NCI-H2196 treated with DMSO at 0.1 percent for 48 hours (cell line): ENCODE data around the gene FKBP5.
"Not testable (repeated sequence)": the region's sequence is repeated elsewhere in the genome, so short reads cannot be mapped to it uniquely, and the experiment has no call there.

Source experiments
- DNase-seq: peaks from one replicate; lab custom pipeline; 2025; ENCODE audit not compliant: unreplicated experiment; lab: John Stamatoyannopoulos, UW

FKBP5 gene

DNA sequence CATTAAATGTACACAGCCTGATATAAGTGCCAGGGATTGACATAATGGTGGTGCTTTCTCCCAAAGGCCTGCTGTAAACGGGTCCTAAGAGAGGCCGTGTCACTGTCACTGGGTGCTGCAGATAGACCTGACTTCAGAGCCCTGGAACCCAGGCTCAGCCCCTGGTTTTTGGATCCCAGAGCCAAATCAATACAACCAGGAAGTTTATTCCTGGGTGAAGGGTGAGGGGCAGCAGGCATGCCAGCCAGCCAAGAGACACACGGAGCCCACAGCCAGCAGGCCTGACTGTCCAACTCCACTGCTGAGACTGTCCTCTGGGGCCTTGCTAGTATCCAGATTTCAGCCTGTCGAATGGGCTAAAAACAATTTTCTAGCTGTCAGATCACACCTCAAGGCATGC is 35.3 kb upstream of the FKBP5 start:
- DNase-seq = no peak

DNA sequence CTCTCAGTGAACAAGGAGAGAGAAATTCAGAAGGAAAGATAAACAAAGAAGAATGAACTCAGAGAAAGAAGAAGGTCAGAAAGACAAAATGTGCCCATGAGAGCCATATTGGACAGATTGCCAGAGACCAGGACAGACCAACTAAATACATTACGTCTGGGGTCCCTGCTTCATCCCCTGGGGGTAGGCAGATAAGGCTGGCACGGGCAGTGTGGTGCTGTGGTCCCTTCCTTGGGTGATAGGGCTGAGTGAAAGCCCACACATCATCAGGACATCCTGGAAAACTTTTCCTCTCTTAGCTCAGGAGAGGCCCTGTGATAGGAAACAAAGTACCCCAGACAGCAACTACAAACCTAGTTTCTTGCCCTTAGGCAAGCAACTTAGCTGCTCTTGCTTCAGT is 34.9 kb upstream of the FKBP5 start:
- DNase-seq = no peak

DNA sequence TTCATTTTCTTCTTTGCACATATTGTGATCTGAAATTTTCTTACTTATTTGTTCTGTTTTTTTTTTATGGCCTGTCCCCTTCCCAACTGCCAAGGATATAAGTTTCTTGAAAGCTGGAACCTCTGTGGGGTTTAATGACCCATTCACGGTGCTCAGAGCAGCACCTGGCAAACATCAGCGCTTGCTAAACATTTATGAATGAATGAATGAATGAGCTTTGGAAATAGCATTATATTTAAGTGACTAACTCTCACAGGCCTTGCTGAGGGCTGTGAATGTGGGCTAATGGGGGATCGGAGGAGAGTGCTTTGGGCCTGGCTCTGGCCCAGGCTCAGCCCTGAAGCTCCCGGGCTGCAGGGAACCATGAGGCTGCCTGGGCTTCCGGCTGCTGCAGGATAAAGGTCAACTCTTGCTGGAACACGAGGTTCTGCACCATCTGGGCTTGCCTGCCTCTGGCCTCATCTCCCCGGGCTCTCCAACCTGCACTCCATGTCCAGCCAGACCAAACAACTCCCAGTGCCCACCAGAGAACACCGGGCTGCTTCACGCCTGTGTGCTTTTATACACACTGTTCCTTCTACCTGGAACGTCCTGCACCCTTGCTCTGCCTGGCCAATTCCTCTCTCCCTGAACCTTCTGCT is 33.5 kb upstream of the FKBP5 start:
- DNase-seq = no peak

DNA sequence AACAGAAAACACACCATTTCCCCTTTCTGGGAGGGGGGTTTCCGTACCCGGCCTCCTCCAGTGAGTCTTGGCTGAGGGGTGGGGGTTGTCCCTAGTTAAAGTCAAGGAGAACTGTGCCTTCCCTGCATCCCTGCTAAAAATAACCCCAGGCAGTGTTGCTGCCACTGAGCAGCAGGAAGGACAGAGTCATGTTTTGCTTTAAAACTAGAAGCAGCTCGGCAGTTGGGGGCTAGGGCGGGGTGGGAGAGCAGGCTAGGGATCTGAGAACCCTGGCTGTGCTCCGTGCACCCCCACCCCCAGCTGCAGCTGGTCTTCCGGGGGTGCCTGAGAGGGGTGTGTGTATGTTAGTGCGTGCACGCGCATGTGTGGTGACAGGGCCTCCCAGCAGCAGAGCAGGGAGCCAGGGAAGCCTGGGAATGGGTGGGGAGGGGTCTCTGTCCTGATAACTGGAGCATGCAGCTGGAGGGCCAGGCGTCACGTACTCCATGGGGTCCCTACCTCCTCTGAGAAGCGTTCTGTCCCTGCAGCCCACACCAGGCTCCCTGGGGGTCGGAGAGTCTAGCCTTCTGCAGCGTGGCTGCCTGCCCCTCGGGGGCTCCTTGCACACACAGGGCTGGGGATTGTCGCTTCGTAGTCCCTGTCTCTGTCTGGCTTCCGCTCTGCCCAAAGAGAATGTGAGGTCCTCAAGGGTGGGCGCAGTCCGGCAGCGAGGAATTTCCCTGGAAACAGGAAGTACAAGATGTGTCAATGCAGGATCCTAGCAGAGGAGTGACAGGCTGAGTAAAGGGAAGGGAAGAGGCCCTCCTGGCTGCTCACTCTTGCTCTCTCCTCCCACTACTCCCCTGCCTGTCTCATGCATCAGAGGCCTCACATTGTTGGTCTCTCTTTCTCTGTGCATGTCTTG is 31.4 kb upstream of the FKBP5 start:
- no peak for DNase-seq

DNA sequence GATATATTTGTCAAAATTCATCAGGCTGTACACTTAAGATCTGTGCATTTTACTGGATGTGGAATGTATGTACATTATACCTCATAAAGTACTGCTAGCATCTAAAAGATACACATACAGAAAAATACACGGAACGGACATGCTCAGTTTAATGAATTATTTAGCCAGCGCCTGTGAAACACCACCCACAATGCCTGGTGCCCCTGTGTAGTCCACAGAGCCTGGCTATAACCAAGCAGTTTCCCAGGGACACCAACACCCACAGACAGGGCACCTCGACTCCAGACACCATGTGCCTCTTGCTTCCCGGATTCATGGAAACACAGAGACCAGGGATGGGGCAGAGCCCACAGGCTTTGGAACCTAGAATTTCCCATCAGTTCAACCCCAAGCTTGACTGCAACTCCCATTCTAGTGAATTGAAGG is 30.7 kb upstream of the FKBP5 start:
- DNase-seq = no peak

DNA sequence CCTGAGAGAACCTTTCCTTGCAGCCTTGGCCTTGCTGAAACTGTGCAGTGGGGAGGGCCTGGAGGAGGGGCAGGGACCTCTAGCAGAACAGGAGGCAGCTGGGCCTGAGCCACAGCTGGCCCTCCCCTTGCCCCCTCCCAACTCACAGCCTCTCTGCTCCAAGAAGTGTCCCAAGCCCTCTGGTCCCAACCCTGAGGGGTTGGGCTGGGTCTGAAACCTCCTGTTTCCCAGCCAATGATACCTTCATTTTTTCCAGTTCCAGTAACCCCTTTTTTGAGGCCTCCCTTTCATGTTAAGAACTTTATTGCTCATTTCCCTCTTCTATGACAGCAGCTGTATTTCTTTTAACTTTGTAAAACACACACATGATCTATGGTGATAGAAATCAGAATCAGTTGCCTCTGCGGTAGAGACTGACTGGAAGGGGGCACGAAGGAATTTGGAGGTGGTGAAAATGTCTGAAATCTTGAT is 30.2 kb upstream of the FKBP5 start:
- no peak for DNase-seq

DNA sequence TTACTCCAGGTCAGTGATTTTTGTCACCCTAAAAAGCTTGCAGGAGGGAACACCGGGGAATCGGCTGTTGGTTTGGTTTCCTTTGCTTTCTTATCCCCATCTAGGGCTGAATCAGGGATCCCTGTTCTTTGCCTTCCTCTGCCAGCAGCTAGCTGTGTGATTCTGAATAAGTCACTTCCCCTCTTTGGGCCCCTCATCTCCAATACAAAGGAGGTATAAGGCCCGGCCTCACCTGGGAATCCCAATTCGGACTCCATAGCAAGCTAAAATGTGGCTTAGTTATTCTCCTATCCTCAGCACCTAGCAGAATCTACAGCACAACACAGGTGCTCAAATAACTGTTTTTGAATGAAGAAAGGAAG is 29.6 kb upstream of the FKBP5 start:
- no peak for DNase-seq

DNA sequence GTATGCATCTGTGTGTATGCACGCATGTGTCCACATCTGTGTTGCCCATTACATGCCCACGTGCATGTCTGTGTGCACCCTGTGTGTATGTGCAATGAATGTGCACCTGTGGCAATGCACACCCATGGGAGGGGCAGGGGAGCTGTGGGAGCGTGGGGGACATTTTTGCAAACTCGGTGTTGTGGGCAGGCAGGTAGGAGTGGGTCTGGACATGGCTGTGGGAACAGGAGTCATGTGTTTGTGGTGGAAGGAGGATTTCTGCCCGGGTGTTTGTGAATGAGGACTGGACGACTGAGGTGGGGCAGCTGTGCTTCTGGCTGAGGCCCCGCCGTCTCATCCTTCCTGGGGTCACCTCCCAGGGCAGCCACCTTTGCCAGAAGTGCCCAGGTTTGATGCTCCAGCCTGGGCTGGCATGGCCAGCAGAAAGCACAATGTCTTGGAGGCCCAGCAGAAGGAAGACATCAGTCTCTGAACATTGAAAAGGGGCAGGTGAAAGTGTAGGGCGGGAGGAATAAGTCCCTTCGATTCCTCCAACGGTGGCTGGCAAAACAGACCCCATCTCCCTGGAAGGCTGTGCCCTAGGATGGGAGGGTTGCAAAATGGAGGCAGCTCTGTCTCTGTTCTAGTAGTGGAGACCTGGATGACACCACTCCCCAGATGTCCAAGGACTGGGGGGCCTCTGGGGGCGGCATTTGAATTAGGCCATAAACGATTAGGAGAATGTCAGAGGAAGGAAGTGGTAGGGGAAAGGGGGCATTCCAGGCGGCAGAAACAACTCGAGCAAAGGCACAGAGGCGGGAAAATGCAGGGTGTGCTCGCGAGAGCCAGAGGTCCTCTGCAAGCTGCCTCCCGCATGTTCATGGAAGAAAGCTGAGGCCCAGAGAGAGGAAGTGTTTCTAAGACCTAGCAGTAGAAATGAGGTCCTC is 29.0 kb upstream of the FKBP5 start:
- DNase-seq = no peak

DNA sequence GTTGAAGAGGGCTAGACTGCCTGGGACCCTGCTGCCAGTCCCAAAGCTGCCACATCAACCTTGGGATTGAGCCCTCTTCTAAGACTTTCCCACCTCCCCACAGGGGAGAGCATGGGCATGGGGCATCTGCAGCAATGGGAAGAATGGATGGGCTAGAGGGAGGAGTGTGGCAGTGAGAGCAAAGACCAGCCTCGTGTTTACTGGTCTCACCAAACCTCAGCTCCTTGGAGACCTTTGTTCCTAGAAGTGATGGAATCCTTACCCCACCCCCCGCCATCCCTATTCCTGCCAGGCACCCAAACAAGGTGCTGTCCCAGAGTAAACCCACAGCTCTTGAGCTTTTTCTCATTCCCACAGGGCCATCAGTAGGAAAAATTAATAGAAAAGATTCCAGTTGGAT is 28.1 kb upstream of the FKBP5 start:
- no peak for DNase-seq

DNA sequence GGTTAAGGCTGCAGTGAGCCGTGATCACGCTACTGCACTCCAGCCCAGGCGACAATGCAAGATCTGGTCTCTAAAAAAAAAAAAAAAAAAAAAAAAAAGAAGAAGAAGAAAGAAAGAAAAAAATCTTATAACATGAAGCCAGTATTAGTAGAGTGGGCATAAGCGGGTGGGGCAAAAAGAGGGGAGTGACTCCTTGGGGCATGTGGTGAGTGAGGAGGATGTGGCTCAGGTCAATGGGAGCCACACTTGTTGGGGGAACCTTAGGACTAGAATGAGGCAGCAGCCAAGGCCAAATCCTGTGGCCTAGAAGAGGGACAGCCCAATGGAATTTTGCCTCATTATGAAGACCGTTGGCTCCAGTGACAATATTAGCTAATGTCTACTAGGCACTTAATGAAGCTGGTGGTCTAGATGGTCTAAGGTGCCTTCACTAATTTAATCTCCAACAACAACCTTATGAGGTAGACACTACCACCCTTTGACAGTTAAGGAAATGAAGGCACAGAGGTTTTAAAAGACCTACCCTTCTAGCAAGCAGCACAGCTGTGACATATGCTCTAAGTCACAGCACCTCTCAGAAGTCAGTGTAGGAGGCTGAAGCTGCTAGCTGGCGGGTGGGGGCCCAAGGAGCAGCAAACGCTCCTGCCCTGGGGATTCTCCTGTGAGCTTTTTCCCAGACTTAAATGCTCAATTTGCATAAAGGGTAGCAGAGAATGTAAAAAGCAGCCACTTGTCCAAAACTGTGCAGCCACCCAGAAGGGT is 24.5 kb upstream of the FKBP5 start:
- DNase-seq = no peak

DNA sequence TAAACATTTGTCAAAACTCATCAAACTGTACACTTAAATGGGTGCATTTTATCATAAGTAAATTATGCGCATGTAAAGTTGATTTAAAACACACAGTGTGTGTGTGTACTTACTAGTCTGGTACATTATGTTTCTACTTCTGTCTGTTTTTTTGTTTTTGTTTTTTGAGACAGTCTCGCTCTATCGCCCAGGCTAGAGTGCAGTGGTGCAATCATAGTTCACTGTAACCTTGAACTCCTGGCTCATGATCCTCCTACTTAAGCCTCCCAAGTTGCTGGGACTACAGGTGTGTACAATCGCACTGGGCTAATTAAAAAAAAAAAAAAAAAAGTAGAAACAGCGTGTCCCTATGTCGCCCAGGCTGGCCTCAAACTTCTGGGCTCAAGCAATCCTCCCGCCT is 23.0 kb upstream of the FKBP5 start:
- DNase-seq = no peak

DNA sequence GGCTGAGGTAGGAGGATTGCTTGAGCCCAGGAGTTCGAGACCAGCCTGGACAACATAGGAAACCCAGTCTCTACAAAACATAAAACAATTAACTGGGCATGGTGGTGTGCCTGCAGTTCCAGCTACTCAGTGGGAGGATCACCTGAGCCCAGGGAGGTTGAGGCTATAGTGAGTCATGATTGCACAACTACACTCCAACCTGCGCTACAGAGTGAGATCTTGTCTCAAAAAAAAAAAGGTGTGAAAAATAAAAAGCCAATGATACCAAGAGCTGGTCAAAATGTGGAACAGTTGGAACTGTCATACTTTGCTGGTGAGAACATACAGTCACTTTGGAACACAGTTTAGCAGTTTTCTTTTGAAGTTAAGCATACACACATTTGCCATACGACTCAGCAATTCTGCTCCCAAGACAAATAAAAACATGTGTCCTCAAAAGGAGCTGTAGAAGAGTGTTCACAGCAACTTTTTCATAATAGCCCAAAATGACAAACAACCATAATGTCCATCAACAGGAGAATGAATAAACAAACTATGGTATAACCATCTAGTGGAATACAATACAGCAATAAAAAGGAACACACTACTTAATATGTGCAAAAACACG is 21.6 kb upstream of the FKBP5 start:
- no peak for DNase-seq

DNA sequence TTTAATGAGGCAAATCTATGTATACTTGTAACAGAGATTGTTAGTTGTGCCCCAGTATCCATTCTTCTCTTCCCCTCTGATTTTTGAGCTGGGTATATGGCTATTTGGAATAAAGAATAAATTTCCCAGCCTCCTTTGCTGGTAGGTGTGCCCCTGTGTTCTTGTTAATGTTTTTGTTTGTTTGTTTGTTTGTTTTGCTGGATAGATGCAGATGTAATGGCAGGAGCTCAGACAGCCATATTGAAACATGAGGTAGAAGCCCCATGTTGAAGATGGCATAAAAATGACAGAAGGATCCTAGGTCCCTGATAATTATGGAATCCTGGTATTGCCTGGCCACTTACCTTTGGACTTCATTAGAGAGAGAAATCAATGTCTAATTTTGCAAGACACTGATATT is 19.9 kb upstream of the FKBP5 start:
- DNase-seq = no peak

DNA sequence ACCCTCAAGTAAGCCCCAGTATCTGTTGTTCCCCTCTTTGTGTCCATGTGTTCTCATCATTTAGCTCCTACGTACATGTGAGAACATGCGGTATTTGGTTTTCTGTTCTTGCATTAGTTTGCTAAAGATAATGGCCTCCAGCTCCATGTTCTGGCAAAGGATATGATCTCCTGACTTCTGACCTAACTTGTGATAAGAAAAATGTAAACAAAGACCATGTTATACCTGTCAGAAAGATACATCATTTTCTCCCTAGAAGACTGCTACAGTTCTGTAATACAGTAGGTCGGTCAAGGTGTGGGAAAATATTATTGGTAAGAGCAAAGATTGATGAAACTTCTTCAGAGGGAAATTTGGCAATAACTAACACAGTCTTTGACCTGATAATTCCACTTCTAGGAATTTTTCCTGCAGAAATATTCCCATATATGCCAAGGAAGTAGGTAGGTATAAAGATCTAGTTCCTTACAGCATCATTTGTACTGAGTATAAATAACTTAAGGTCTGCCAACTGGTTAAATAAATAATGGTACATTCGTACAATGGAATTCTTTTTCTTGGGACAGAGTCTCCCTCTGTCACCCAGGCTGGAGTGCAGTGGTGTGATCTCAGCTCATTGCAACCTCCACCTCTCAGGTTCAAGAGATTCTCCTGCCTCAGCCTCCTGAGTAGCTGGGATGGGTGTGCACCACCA is 19.1 kb upstream of the FKBP5 start:
- no peak for DNase-seq

DNA sequence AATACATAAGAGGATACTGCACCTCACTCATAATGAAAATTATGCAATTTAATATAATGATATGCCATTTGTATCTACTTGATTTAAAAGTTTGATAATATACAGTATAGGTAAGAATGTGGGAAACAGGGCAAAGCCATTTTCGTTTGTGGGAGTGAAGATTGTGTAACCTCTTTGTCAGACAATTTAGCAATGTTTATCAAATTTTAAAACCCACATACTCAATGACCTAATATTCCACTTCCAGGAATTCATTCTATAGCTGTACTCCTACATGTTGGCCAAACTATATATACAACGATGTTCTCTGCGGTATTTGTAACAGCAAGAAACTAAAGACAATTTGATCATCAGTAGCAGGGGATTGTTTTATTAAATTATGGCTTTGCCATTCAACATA is 17.8 kb upstream of the FKBP5 start:
- DNase-seq = no peak

DNA sequence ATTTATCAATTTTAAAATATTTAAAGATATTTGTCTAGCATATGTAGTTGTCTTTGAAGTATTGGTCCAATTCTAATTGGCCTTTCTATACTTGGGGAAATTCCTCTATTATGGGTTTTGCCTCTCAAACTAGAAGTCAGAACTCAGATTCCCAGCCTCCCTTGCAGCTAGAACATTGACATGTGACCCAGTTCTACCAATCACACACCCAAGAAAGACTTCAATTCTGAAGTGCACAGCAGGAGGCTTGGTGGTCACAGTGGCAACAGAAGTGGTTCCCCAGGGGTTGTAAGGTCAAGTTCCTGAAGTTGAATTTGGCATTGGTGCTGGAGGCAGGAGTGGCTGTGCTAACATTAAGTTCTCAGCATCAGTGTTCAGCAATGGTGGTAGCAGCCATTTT is 14.8 kb upstream of the FKBP5 start:
- DNase-seq = no peak

DNA sequence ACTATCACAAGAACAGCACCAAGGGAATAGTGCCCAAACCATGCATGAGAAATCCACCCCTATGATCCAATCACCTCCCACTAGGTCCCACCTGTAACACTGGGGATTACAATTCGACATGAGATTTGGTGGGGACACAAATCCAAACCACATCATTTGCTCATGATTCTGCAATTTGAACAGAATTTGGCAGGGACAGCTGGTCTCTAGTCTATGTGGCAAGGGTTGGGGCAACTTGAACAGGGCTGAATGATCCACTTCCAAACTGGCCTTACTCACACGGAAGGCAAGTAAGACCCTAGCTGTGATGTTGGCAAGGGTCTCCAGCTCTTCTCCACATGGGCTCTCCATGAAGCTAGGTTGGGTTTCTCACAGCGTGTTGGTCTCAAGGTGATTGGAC is 10.1 kb upstream of the FKBP5 start:
- no peak for DNase-seq

DNA sequence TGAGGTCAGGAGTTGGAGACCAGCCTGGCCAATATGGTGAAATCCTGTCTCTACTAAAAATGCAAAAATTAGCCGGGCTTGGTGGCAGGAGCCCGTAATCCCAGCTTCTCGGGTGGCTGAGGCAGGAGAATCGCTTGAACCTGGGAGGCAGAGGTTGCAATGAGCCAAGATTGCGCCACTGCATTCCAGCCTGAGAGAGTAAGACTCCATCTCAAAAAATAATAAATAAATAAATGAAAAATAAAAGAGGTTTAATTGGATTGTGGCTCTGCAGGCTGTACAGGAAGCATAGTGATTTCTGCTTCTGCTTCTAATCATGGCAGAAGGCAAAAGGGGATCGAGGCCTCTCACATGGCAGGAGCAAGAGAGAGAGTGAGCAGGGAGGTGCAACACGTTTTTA is 9.7 kb upstream of the FKBP5 start:
- not testable (repeated sequence) for DNase-seq

DNA sequence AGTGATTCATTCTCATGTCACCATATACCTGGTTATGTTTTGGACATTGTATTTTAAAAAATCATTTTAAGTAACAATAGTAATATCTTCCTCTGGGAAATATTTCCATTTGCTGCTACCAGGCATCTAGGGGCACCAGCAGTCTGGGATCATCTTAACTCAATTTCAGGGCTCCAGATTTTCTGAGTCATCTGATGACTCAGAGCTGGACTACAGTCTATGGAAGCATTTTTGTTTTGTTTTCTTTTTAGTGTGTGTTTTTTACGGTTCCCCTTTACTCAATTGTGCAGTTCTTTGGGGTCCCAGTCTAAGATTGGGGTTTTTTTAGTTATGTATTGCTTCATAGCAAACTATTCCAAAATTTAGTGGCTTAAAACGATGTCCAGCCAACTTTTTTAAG is 5.7 kb upstream of the FKBP5 start:
- no peak for DNase-seq
